ENCODE results near the gene CYP39A1. TPM values are rescaled to one million over a fixed set of nuclear protein-coding genes. Genes with fewer than 3 reads are reported as not detected.

CYP39A1 gene
- total RNA-seq, 2 donors from 2014 or later = 6.0 to 6.3 TPM

GRCh38 chr6:46555129-46555528 lies 97.5 kb downstream of the CYP39A1 start:
- H3K4me3 ChIP-seq = no peak overlapping the region
- no peak for TF ChIP-seq CTCF (IDR thresholded peaks at IDR 0.05)
- TF ChIP-seq POLR2A (IDR thresholded peaks at IDR 0.05) = no peak
- no peak for ATAC-seq

GRCh38 chr6:46549155-46549554 lies 103.5 kb downstream of the CYP39A1 start:
- no peak overlapping the region for H3K4me3 ChIP-seq
- H3K36me3 ChIP-seq (replicated peaks in 1 of 2; ENCODE audit: insufficient read depth in 1 of 2, low read depth in 2 of 2) = no peaks in the 10 kb centered on the region
- DNase-seq = no peak
- H3K27ac ChIP-seq = no peak overlapping the region
- ATAC-seq = no peak
- intact Hi-C loops (cut with DNase I) = no loop called here
- TF ChIP-seq CTCF (IDR thresholded peaks at IDR 0.05) = no peak
- no peaks in the 10 kb centered on the region for H3K4me1 ChIP-seq
- no peaks in the 10 kb centered on the region for H3K9me3 ChIP-seq
- H3K27me3 ChIP-seq = no peaks in the 10 kb centered on the region

More at GRCh38 chr6:46555129-46555528, 97.5 kb downstream of the CYP39A1 start:
- no peaks in the 10 kb centered on the region for H3K27me3 ChIP-seq
- H3K4me1 ChIP-seq = no peaks in the 10 kb centered on the region
- H3K36me3 ChIP-seq (replicated peaks in 1 of 2; ENCODE audit: insufficient read depth in 1 of 2, low read depth in 2 of 2) = no peaks in the 10 kb centered on the region
- no peak for DNase-seq
- whole genome bisulfite sequencing, 2 donors = 77 to 85% methylated on average over 1 of the region's 1 CpG
- intact Hi-C loops (cut with DNase I) = no loop called here
- H3K27ac ChIP-seq = no peak overlapping the region
- no peaks in the 10 kb centered on the region for H3K9me3 ChIP-seq

- H3K4me3 ChIP-seq = no peak overlapping the region
- ATAC-seq = no peak
- DNase-seq = no peak
- WGBS, 2 donors = 93 to 95% methylated on average over 3 of the region's 3 CpGs
- H3K36me3 ChIP-seq (replicated peaks in 1 of 2; ENCODE audit: insufficient read depth in 1 of 2, low read depth in 2 of 2) = no peaks in the 10 kb centered on the region
- no peak overlapping the region for H3K27ac ChIP-seq
- H3K9me3 ChIP-seq = no peaks in the 10 kb centered on the region
- H3K27me3 ChIP-seq = no peaks in the 10 kb centered on the region
- intact Hi-C loops (cut with DNase I) = no loop called here
- no peaks in the 10 kb centered on the region for H3K4me1 ChIP-seq
- TF ChIP-seq CTCF (IDR thresholded peaks at IDR 0.05) (no peak), POLR2A (IDR thresholded peaks at IDR 0.05) (no peak)
Observed at GRCh38 chr6:46541556-46541955, 111.1 kb downstream of the CYP39A1 start.

- H3K27me3 ChIP-seq = no peaks in the 10 kb centered on the region
- no peaks in the 10 kb centered on the region for H3K9me3 ChIP-seq
- DNase-seq = no peak
Observed at GRCh38 chr6:46539866-46540265, 112.8 kb downstream of the CYP39A1 start.

More at GRCh38 chr6:46539866-46540265, 112.8 kb downstream of the CYP39A1 start:
- Histone ChIP-seq H3K4me3 (no peak overlapping the region), H3K27ac (no peak overlapping the region), H3K4me1 (no peaks in the 10 kb centered on the region), H3K36me3 (replicated peaks in 1 of 2; ENCODE audit: insufficient read depth in 1 of 2, low read depth in 2 of 2) (no peaks in the 10 kb centered on the region)
- intact Hi-C loops (cut with DNase I) = no loop called here
- 57 to 84% methylated on average over 2 of the region's 2 CpGs for WGBS, 2 donors
- no peak for ATAC-seq
- no peak for TF ChIP-seq POLR2A (IDR thresholded peaks at IDR 0.05)
- no peak for TF ChIP-seq CTCF (IDR thresholded peaks at IDR 0.05)

All from body of pancreas (tissue), 4 donors.